ENCODE measurements around the gene ADPGK.

DNA sequence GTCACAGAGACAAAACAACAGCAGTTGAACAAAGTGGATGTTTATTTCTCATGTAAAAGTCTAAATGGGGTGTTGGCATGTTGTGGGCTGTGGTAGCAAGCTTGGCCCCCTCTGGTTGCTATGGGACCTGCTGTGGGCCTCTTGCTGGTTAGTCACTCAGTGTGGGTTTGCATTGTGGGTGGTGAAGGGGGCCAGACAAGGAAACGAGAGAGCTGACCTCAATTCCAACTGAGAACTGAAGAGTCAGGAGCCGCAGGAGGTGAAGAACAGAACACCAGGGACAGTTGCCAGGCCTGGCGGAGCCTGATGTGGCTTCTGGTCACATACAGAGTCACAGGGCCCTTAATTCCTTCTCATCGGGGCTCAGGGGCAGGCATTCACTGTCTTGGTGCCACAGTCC, 1.9 kb upstream of the ADPGK start:
- TF ChIP-seq, protein P1, sequence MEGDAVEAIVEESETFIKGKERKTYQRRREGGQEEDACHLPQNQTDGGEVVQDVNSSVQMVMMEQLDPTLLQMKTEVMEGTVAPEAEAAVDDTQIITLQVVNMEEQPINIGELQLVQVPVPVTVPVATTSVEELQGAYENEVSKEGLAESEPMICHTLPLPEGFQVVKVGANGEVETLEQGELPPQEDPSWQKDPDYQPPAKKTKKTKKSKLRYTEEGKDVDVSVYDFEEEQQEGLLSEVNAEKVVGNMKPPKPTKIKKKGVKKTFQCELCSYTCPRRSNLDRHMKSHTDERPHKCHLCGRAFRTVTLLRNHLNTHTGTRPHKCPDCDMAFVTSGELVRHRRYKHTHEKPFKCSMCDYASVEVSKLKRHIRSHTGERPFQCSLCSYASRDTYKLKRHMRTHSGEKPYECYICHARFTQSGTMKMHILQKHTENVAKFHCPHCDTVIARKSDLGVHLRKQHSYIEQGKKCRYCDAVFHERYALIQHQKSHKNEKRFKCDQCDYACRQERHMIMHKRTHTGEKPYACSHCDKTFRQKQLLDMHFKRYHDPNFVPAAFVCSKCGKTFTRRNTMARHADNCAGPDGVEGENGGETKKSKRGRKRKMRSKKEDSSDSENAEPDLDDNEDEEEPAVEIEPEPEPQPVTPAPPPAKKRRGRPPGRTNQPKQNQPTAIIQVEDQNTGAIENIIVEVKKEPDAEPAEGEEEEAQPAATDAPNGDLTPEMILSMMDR (IDR thresholded peaks at IDR 0.05) = no peak
- TF ChIP-seq POLR2A (IDR thresholded peaks at IDR 0.05) (no peak), POLR2AphosphoS5 (IDR thresholded peaks at IDR 0.05) (no peak), EP300 (IDR thresholded peaks at IDR 0.05; ENCODE audit: low read depth) (no peak)

Measured in transverse colon (tissue), 4 donors.